Stimulated activated CD8-positive, alpha-beta memory T cell treated with anti-CD3 and anti-CD28 coated beads, Interleukin-15, amount 100 ng/mL, for 4 hours (primary cell): ENCODE data around the gene SLC38A4.
"Not testable (repeated sequence)": the region's sequence is repeated elsewhere in the genome, so short reads cannot be mapped to it uniquely, and the experiment has no call there.

Source experiments
- DNase-seq, 2 donors: peaks; one replicate each; pipeline ENCODE4 v3.0.0-alpha.2; 2020; ENCODE audit warnings: low read depth in 2 of 2

SLC38A4 gene

GRCh38 chr12:46775796-46776195 lies 50.0 kb downstream of the SLC38A4 start:
- DNase-seq: no peak

DNA sequence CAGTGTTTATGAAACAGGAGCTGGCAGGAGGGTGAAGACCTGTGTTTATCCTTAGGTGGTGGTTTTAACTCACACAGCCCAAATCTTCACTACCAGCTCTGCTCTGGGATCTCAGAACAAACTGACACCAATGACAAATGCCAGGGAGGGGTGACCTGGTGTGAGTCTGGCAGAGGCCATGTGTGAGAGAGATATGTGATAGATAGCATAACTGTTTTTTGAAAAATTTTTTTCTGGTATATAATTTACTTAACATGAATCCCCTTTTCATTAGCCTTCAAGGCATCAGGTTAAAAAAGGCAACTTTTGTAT lies 51.5 kb downstream of the SLC38A4 start:
- no peak for DNase-seq

DNA sequence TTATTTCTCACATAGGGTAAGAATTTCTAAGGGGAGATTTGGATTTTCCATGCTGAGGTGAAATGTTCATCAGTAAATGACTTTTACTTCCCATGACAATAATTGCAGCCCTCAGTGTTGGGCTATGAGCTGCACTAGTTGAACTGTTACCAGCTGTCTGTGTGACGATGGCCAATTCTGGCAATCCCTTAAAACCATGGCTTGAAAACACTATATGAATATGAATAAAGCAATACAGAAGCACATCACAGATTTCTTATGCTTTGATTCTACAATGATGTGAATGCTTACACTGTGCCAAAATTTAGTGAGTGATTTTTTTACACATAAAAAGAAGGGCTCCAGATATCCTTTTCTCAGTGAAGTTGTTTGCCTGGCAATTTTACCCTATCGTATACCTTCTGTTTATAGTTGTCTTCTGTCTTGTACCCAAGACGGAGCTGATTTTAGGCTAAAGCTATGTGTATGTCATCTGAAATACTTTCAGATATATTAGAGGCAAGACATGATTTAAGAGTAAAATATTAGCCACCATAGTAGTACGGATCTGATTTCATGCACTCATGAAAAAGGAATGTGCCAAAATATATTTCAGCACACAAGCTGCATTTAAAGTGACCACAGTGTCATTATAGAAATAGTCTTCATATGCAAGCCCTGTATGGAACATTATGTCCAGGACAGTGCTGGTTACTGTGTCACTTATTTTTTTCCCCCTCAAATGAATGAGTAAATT lies 52.0 kb downstream of the SLC38A4 start:
- no peak for DNase-seq

DNA sequence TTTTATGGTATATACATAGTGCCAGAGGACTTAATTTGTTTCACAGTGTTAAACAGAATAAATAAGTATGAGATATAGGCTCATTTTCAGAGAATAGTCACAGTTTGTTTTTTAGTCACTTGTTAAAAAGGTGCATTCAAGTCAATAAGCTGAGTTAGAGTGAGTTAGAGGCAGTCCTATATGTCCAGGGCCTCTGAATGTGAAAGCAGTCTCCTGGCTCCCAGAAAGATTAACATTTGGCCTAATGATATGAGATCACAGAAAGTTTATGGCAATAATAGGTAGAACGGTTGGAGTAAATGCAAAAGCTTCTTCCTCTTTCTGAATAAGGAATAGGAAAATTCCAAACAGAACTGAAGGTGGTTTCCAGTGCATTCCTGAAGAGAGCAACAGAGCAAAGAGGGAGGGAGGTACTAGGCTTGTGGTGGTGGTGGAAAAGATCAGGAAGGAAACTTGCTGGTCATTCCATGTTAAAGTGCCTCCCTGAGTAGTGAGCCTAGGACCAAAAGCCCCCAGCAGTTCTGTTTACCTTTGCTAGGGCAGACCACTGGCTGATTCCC lies 54.4 kb downstream of the SLC38A4 start:
- no peak for DNase-seq

DNA sequence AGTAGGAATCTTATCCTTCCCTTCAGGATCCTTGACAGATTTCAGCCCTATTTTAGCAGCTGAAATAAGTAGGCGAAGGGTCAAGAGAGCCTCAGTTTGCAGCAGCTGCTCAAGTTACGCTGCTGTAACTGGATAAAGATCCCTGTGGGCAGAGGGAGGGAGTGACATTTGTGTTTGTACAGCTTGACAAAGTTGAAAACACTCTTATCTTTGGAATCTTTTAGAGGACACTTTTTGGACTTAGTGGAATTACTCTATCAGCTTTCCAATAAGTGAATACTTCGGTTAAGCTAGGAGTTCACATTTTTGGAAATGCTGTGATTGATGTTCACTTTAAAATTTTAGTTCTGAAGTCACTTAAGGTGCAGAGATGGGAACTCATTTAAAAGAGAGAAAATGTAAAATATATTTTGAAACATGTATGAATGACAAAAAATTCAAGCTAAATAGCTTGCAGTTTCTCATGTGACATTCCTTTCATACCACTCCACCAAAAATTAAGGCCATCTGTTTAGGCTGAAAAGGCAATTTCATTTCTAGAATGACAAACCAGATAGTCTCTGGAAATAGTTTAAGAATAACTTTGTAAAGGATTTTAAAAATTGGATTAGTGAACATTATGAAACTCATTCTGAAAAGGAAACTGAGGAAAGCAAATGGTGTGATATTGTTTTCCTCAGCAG lies 55.2 kb downstream of the SLC38A4 start:
- no peak for DNase-seq

GRCh38 chr12:46764005-46764404 lies 61.8 kb downstream of the SLC38A4 start:
- DNase-seq: no peak

DNA sequence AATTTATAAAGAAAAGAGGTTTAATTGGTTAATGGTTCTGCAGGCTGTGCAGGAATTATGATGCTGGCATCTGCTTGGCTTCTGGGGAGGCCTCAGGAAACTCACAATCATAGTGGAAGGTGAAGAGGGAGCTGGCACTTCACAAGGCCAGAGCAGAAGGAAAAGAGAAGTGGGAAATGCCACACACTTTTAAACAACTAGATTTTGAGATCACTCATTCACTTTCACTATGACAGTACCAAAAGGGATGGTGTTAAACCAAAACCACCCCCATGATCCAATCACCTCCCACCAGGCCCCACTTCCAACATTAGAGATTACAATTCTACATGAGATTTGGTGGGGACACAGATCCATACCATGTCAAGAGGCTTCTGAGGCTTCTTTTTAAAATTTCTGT lies 62.6 kb downstream of the SLC38A4 start:
- DNase-seq: no peak

- DNase-seq: no peak
These were observed 71.2 kb downstream of the SLC38A4 start for GRCh38 chr12:46754550-46754949.

GRCh38 chr12:46752396-46752795 lies 73.4 kb downstream of the SLC38A4 start:
- no peak for DNase-seq

DNA sequence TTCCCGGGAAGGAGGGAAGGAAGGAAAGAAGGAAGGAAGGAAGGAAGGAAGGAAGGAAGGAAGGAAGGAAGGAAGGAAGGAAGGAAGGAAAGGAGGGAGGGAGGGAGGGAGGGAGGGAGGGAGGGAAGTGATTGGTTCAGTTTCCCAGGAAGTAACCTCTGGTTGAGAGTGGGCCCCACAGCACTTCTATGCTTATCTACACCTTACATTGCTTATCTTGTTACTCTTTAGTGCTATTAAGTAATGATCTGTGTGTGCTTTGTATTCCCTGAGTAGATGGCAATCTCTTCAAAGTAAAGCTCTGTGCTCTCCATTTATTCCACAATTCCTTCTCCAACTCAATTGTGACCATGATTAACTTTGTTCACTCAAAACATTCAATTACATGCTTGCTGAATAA lies 74.6 kb downstream of the SLC38A4 start:
- DNase-seq: no peak

- no peak for DNase-seq
These were observed 76.5 kb downstream of the SLC38A4 start for GRCh38 chr12:46749322-46749721.

DNA sequence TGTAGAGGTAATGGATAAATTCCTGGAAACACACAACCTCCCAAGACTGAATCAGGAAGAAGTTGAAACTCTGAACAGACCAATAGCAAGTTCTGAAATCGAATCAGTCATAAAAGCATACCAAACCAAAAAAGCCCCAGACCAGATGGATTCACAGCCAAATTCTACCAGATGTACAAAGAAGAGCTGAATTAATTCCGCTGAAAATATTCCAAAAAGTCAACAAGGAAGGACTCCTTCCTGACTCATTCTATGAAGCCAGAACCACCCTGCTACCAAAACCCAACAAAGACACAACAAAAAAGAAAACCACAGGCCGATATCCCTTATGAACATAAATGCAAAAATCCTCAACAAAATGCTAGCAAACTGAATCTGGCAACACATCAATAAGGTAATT lies 81.5 kb downstream of the SLC38A4 start:
- DNase-seq: no peak

DNA sequence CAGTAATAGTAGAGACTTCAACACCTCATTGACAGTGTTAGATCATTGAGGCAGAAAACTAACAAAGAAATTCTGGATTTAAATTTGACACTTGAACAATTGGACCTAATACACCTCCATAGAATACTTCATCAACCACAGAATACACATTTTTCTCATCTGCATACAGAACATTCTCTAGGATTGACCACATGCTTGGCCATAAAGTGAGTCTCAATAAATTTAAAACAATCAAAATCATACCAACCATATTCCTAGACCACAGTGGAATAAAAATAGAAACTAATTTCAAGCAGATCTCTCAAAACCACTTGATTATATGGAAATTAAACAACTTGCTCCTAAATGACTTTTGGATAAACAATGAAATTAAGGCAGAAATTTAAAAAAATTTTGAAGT lies 82.3 kb downstream of the SLC38A4 start:
- DNase-seq: no peak

- DNase-seq: not testable (repeated sequence)
These were observed 83.5 kb downstream of the SLC38A4 start for GRCh38 chr12:46742271-46742670.

- DNase-seq: no peak
These were observed 100.5 kb downstream of the SLC38A4 start for GRCh38 chr12:46725332-46725731.

DNA sequence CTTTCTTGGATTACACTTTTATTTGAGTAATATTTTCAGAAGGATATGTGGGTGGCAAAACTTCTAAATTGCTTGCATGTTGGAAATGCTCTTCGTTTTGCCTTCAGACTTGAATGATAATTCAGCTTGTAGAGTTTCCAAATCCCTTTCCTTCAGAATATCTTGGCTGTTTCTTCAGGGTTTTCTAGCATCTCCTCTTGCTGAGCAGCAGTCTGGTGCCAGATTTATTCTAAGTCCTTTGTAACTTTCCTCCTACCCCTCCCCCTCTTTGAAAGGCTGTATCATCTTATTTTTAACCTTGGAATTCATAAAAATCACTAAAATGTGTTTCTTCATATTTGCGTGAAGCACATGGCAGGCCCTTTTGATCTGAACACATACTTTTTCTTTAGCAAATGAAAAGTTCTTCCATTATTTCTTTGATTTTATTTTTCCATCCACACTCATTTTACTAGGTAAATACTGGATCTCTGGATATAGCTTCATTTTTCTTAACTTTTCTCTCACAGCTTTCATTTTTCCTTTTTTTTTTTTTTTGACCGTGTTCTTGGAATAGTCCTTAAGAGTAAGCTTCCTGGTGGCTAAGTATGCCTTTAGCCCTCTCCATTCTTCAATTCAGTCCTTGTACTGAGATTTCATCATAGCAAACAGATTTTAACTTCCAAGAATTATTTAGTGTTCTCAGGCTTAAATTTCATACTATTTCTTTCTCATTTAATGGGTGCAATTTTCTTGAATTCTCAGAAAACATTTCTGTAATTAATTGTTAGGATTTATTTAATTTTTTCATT lies 102.0 kb downstream of the SLC38A4 start:
- no peak for DNase-seq

GRCh38 chr12:46722394-46723185 lies 103.2 kb downstream of the SLC38A4 start:
- DNase-seq: no peak

- no peak for DNase-seq
These were observed 107.3 kb downstream of the SLC38A4 start for GRCh38 chr12:46718495-46718894.

DNA sequence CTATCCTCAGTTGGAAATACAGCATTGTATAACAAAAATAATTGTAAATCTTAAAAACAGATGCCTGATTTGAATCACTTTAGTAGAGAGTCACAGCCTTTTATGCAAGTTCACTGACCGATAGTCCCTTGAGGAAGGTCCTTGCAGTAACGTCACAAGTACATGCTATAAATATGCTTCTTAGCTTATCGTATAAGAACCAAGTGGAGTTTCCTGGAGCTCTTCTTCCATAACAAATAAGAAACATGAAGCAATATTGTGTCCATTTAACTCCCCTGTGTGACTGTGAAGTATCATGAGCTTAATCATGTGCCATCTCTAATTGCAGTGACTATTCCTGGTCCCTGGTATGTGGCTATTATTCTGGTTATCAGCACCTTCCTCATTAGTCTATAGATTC lies 107.9 kb downstream of the SLC38A4 start:
- no peak for DNase-seq

DNA sequence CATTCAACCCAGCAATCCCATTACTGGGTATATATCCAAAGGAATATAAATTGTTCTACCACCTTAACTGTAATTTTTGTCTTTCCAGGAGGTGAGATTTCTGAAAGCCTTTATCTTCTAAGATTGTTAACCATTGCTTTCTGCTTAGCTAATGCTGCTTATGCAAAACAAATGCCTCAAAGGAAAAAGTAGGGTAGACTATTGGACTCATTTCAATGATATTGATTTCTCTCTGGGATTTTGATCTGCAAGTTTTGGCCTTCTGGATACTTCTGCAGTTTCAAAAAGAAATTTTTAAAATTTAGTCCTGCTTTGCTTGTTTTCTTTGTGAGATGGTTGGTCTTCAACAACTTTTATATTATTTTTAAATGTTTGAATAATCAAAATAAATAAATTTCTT lies 108.6 kb downstream of the SLC38A4 start:
- DNase-seq: no peak
